GM18868 (cell line): ENCODE data around the gene EEIG1.

Experiments used
- ATAC-seq: cut with Tn5 transposase; IDR thresholded peaks from one replicate; pipeline ENCODE4 v1.9.1; 2021; ENCODE audit warnings: mild to moderate bottlenecking, moderate library complexity; ENCODE audit not compliant: unreplicated experiment

The EEIG1 gene

DNA sequence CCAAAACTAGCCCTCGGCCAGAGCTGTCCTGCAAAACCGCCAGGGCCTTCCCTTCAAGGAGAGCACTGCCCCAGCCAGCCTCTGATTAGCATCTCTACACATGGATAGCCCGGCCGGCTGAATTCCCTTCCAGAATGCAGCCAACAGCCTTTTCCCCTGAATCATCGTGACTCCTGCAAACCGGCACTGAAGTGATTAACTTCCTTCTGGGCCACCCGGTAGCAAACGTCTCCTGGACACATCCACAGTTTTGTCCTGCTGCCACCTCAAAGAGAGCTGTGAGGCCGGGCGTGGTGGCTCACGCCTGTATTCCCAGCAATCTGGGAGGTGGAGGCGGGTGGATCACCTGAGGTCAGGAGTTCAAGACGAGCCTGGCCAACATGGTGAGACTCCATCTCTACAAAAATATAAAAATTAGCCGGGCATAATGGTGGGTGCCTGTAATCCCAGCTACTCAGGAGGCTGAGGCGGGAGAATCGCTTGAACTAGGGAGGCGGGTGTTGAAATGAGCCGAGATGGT lies 21.1 kb upstream of the EEIG1 start:
- ATAC-seq: no peak

GRCh38 chr9:128001151-128001778 lies 20.5 kb upstream of the EEIG1 start:
- ATAC-seq: no peak

GRCh38 chr9:127999461-127999860 lies 18.7 kb upstream of the EEIG1 start:
- no peak for ATAC-seq

GRCh38 chr9:127993721-127994120 lies 12.9 kb upstream of the EEIG1 start:
- no peak for ATAC-seq

DNA sequence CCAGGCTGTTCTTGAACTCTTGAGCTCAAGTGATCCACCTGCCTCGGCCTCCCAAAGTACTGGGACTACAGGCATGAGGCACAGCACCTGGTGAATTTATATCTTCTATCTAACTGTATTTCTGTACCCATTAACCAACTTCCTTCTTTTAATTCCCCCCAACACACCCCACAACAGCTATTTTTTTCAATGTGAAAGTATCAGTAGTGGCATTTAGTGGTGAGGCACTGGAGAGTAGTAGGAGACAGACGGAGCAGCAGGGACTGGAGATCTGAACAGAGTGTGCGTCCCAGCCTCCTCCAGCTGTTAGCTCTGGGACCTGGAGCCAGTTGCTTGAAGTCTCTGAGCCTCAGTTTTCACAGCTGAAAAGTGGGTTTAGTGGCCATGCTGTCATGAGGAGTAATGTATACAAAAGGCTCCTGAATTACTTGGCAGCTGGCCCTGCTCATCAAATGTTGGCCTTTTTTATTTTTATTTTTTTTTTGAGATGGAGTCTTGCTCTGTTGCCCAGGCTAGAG lies 11.0 kb upstream of the EEIG1 start:
- no peak for ATAC-seq

DNA sequence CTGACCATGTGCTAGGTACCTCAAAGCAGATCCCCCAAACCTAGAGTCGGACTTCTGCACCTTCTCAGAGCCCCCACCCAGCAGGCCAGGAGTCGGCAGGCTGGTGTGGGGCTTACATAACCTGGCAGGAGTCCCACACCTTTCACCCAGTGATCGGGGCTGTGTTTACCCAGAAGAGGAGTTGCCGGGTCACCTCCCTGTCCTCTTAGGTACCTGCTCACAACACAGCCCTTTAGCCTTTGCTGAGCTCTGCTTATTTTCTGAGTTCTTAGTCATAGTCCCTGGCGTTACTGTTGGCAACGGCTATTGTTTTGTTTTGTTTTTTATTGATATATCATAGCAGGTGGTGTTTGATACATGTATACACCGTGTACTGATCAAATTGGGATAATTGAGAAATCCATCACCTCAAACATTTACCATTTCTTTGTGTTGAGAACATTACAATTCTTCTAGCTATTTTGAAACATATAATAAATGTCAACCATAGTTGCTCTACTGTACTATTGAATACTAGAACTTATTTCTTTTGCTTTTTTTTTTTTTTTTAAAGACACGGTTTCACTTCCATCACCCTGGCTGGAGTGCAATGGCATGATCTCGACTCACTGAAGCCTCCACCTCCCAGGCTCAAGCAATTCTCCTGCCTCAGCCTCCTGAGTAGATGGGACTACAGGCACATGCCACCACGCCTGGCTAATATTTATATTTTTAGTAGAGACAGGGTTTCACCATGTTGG lies 10.4 kb upstream of the EEIG1 start:
- no peak for ATAC-seq

GRCh38 chr9:127990554-127990953 lies 9.8 kb upstream of the EEIG1 start:
- no peak for ATAC-seq

- no peak for ATAC-seq
Observed at GRCh38 chr9:127989094-127989493, 8.3 kb upstream of the EEIG1 start.

GRCh38 chr9:127987103-127987614 lies 6.4 kb upstream of the EEIG1 start:
- no peak for ATAC-seq

GRCh38 chr9:127985011-127985410 lies 4.2 kb upstream of the EEIG1 start:
- no peak for ATAC-seq

DNA sequence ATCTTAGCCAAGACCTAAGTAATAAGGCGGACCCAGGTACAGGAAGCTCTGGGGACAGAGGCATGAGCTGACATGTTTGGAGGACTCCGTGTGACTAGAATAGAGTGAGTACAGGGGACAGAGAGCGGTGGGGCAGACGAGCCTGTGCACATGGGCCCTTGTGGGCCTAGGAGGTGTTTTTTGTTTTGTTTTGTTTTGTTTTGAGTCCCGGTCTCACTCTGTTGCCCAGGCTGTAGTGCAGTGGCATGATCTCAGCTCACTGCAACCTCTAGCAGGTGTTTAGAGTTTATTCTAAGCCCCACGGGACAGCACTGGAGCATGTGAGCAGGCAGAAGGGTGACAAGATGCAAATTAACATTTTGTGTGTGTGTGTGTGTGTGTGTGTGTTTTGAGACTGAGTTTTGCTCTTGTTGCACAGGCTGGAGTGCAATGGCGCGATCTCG lies 3.1 kb upstream of the EEIG1 start:
- peak; percentile 39 for ATAC-seq

DNA sequence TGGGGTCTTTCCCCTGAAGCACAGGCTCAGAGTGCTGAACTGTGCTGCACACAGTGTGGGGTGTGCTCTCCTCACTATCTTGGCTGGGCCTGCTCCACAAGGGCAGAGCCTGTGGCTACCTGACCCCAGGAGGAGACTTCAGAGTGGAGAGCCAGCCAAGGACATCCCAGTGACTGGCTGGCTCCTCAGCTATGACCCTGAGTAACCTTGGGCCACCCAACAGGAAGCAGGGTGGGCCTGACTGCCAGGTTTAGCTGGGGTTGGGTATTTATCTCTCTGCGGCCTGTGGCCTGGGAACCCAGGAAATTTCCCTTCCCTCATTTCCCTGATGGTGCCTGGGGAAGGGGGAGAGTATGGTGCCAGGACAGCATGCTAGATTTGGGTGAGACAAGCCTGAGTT lies 2.1 kb upstream of the EEIG1 start:
- ATAC-seq: no peak

GRCh38 chr9:127981559-127982121 lies 851 bp upstream of the EEIG1 start:
- ATAC-seq: no peak

DNA sequence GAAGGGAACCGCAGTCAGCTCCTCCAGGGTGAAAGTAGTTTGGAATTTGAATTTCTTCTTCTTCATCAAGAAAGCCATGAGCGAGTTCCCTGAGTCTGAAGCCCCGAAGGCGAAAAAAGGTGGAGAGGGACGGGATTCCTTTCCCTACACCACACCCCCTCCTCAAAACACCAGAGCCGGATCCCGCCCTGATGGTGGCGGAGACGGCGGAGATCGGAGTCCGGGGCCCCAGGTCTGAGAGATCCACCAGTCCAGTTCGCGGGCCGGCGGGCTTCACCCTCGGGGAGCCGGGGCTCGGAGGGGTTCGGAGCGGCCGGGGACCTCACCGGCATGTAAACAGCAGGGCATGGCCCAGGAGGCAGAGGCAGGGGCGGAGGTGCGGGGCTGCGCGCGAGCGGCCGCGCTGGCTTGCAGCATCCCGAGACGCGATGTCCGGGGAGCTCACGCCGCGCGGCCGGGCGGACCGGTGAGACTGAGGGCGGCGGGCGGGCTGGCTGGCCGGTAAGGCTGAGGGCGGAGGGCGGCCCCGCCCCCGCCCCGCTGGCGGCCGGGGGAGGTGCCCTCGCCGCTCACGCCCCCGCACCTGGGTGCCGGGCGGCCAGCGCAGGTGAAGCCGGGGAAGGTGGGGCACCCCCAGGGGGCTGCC lies 606 bp downstream of the EEIG1 start:
- peak; percentile 28 for ATAC-seq

DNA sequence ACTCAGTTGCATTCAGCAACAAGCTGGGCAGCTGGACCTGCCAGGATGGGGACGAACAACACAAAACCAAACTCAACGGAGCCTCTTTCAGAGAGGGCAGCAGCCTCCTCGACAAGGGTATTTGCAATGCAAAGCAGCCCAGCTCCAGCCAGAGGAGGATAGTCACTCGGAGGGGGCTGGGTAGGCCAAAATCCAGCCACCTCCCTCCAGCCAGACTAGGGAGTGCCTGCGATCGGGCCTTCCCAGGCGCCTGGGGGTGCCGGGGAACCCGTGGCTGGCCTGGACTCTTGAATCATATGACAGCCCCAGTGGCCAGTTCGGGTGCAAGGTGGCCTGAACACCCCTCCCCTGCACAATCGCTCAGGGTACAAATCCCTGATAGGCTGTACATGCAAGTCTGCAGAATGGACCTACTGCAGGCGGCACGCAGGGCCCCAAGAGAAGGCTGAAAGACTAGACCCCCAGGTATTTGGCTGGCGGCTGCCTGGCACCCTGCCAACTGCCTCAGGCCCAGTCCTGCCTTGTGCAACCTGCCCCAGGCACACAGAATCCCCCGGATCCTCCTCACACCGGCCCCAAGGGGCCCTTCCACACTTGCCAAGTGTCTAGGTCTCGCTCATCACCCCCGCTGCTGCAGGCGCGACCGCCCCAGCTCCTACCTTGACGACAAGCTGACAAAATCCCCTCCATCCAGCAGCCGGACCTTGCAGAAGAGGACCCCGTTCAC lies 1.3 kb downstream of the EEIG1 start:
- ATAC-seq: no peak

- no peak for ATAC-seq
Observed at GRCh38 chr9:127979015-127979332, 1.8 kb downstream of the EEIG1 start.

DNA sequence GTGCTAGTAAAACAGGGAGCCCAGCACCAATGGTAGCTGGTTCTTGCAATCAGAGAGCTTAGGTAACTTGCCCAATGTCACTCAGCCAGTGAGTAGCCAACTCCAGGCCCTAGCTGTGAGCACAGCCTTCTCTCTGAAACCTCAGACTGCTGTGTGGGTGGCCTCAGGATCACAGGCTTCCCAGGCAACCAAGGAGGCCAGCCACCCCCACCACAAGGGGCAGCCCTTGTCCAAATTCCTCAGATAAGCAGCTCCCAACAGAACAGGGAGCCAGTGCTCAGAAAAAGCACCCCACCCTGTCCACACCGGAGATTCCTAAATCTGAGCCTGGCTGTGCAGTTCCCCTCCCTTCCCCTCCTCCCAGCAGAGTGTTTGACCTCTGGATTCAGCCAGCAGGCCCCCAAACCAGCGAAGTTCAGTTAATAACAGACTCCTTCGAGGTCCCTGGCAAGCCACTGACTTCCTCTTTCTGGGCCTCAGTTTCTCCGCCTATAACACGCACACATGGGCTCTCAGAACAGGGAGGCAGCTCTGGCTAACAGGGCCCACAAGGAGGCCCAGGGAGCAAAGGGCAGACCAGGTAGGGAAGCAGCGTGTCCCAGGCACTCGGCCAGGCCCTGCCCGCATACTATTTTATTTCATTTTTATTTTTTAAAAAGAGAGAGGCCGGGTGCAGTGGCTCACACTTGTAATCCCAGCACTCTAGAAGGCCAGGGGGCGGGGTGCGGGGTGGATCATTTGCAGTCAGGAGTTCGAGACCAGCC lies 2.7 kb downstream of the EEIG1 start:
- ATAC-seq: no peak

DNA sequence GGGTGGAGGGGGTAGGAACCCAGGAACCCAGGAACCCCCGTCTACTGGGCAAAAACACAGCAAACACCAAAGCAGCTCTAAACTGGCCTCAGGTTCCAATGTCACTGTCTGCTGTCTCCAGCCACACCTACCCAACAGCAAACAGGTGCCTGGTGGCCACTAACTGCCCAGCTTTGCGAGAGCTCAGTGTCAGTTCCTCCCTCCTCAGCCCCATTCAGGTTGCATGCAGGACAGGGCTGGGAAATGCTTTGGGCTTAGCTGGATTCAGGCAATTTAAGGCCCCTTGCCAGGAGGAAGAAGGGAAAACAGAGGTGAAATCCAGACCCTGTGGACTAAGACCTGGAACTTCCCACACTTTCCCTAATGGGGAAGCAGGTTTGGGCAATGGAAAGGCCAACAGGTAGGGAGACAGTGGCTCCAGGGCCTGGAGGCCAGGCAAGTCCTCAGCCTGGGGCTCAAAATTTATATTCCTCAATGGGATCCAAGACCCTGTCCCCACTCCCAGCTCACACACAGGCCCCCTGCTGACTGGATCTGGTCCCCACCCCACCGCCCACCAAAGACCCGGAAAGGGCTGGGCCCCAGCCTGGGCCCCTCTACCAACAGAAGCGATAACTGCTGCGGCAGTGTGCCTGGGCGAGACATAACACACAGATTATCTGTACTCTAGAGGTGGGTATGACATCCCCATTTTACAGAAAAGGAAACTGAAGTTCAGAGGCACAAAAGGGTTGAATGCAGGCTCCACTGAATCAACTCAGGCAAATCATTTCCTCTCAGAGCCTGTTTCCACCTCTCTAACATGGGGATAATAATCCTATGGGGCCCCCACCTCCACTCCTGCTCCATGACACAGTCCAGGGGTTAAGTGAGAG lies 3.5 kb downstream of the EEIG1 start:
- no peak for ATAC-seq

DNA sequence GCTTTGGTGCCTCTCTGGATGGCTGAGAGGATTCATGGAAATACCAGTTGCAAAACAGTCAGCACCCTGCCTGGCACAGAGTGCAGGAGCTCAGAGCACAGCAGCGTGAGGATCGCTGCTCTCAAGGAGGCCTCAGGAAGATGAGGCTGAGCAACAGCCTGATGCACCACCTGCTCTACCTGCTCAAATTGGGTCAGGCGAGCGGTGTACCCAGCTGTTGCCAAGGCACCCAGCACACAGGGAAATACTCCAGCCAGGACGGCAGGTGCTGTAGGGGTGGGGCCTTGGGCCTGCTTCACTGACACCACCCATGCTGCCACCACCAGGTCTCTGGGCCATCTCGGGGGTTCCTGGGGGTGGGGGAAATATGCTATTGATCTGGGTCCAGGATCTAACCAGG lies 4.3 kb downstream of the EEIG1 start:
- ATAC-seq: no peak
